GM23248 (cell line): Measurements from ENCODE around the gene WASHC2C.

ENCODE experiments used
- EZH2 ChIP-seq: fragments of 200-600 bp; sonication (generic); IDR thresholded peaks from 2 replicates; pipeline ENCODE4 v1.6.1; 2018; ENCODE audit warnings: antibody characterized with exemption, mild to moderate bottlenecking; ENCODE audit not compliant: insufficient read depth, poor library complexity, severe bottlenecking
- EZH2phosphoT487 ChIP-seq: fragments of 200-600 bp; sonication (generic); IDR thresholded peaks from 2 replicates; pipeline ENCODE4 v1.6.1; 2018; ENCODE audit warnings: antibody characterized with exemption, moderate library complexity, mild to moderate bottlenecking, low read depth; ENCODE audit not compliant: insufficient read depth

DNA sequence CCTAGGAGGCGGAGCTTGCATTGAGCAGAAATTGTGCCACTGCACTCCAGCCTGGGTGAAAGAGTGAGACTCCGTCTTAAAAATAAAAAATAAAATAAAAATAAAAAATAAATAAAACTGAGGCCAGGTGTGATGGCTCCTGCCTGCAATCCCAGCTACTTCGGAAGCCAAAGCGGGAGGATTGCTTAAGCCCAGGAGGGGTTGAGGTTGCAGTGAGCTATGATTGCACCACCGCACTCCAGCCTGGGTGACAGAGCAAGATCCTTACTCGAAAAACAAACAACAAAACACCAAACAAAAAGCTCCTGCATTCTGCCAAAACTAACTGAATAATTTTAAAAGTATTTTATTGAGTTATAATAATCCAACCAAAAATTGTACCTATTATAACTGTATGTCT is 84.0 kb downstream of the WASHC2C start:
- TF ChIP-seq EZH2phosphoT487 (no peak), EZH2 (no peak)
